ENCODE data around the gene AFAP1L1. TPM values are rescaled to one million over a fixed set of nuclear protein-coding genes. Genes with fewer than 3 reads are reported as not detected.

Gene AFAP1L1
- total and polyA plus RNA-seq, 2 donors (not counting 3 experiments of a cell fraction or from before 2014, with no cell fraction given): 7.9 to 73.2 TPM

DNA sequence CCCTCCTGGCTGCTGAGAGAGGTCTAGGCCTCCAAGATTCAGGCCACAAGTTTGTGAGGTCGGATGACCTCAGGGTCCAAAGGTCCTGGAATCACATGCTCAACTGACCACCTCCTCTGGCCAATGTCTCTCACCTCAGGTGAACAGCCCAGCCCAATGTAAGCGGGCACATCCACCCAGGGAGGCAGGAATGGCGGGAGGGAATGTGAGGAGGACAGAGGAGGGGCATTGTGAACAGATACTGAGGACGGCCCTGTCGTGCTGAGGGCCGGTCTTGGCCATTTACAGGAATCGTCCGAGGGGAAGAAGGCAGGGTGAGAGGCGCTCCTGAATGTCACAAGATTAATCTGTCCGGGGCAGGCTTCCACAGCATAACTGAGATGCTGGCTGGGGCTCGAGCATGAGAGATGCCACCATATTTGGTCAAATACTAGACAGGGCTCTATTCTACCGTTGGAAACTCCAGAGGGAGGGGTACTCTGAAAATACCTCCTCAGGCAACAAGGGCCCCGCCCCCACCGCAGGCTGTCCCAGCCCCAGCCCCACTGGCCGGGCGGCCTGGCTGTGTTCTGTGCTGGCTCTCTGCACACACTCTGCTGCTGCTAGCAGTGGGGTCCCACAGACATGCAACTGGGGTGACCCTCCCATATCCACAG is 108.9 kb downstream of the AFAP1L1 start:
- TF ChIP-seq MAX (IDR thresholded peaks at IDR 0.05; ENCODE audit: insufficient read depth, insufficient read length): no peak
- intact Hi-C loops (cut with micrococcal nuclease): no loop called here
- Histone ChIP-seq H3K9me1 (replicated peaks; ENCODE audit: control insufficient read depth, extremely low read depth, insufficient read depth, low read length) (no peaks in the 10 kb centered on the region), H4K20me1 (replicated peaks; ENCODE audit: control insufficient read depth, extremely low read depth, insufficient read depth, low read length) (no peaks in the 10 kb centered on the region), H3K9me3 (replicated peaks; ENCODE audit: control insufficient read depth, insufficient read depth, low read length) (no peaks in the 10 kb centered on the region), H3K79me2 (ENCODE audit: control insufficient read depth, insufficient read depth, low read length) (no peaks in the 10 kb centered on the region), H3K36me3 (ENCODE audit: control insufficient read depth in 2 of 2, extremely low read depth in 1 of 2, insufficient read depth in 2 of 2, low read length in 2 of 2) (no peaks in the 10 kb centered on the region), H2AFZ (ENCODE audit: low read depth, low read length) (no peak overlapping the region), H3K9ac (replicated peaks; ENCODE audit: extremely low read depth, insufficient read depth, low read length) (no peak overlapping the region), H3K4me3 (replicated peaks in 1 of 3; ENCODE audit: insufficient read depth in 1 of 3, low read depth in 1 of 3, low read length in 3 of 3) (no peak overlapping the region), H3K27ac (ENCODE audit: insufficient read depth, low read depth, low read length) (no peak overlapping the region), H3K27me3 (ENCODE audit: control insufficient read depth in 2 of 2, insufficient read depth in 2 of 2, low read length in 2 of 2) (no peaks in the 10 kb centered on the region), H3K4me2 (ENCODE audit: insufficient read depth, low read length) (no peak overlapping the region), H3K4me1 (ENCODE audit: control insufficient read depth, extremely low read depth, insufficient read depth, low read length) (no peaks in the 10 kb centered on the region)
- BruUV-seq (replicated peaks): no TSS peak
- ChIA-PET POLR2A (no interaction called here), CTCF (interaction anchor here (0.9 to 4.5 kb wide), 15 partner anchors 7 to 238 kb away, joined by 3 to 79 read pairs (median 10); no protein-coding TSS in a partner anchor)
- FAIRE-seq: no peak
- no peak for DNase-seq (ENCODE audit: low read depth, low spot score)
- dilution Hi-C loops (cut with MboI; ENCODE audit: extremely low pct_ligation_motif_present, low sequenced_read_pairs): no loop called here

GRCh38 chr5:149381261-149381985 is 109.8 kb downstream of the AFAP1L1 start:
- no TSS peak for BruUV-seq (replicated peaks)
- intact Hi-C loops (cut with micrococcal nuclease): no loop called here
- no peaks in the 10 kb centered on the region for H3K27me3 ChIP-seq (ENCODE audit: control insufficient read depth in 2 of 2, insufficient read depth in 2 of 2, low read length in 2 of 2)
- no peak overlapping the region for H3K9ac ChIP-seq (replicated peaks; ENCODE audit: extremely low read depth, insufficient read depth, low read length)
- ChIA-PET POLR2A (no interaction called here), CTCF (interaction anchor here (0.6 to 4.5 kb wide), 17 partner anchors 8 to 237 kb away, joined by 3 to 79 read pairs (median 10); no protein-coding TSS in a partner anchor)
- no peaks in the 10 kb centered on the region for H3K36me3 ChIP-seq (ENCODE audit: control insufficient read depth in 2 of 2, extremely low read depth in 1 of 2, insufficient read depth in 2 of 2, low read length in 2 of 2)
- H3K9me1 ChIP-seq (replicated peaks; ENCODE audit: control insufficient read depth, extremely low read depth, insufficient read depth, low read length): no peaks in the 10 kb centered on the region
- H3K27ac ChIP-seq (ENCODE audit: insufficient read depth, low read depth, low read length): no peak overlapping the region
- no peak overlapping the region for H3K4me2 ChIP-seq (ENCODE audit: insufficient read depth, low read length)
- H2AFZ ChIP-seq (ENCODE audit: low read depth, low read length): no peak overlapping the region
- H4K20me1 ChIP-seq (replicated peaks; ENCODE audit: control insufficient read depth, extremely low read depth, insufficient read depth, low read length): no peaks in the 10 kb centered on the region
- dilution Hi-C loops (cut with MboI; ENCODE audit: extremely low pct_ligation_motif_present, low sequenced_read_pairs): no loop called here
- H3K4me3 ChIP-seq (replicated peaks in 1 of 3; ENCODE audit: insufficient read depth in 1 of 3, low read depth in 1 of 3, low read length in 3 of 3): no peak overlapping the region
- FAIRE-seq (no peak), DNase-seq (ENCODE audit: low read depth, low spot score) (no peak)
- TF ChIP-seq MYC (IDR thresholded peaks at IDR 0.05; ENCODE audit: low read depth, low read length): no peak
- no peak for TF ChIP-seq POLR2A (IDR thresholded peaks at IDR 0.05; ENCODE audit: low read depth, low read length)
- TF ChIP-seq POLR2AphosphoS5 (IDR thresholded peaks at IDR 0.05; ENCODE audit: insufficient read depth, low read depth, low read length): no peak
- no peak for TF ChIP-seq FOS (IDR thresholded peaks at IDR 0.05; ENCODE audit: borderline replicate concordance, insufficient read depth, low read length)
- no peak for TF ChIP-seq EZH2 (IDR thresholded peaks at IDR 0.05; ENCODE audit: borderline replicate concordance, low read depth, low read length, severe bottlenecking)
- no peak for TF ChIP-seq GATA2 (IDR thresholded peaks at IDR 0.05; ENCODE audit: insufficient read depth, insufficient read length, low read depth, low read length)
- TF ChIP-seq CTCF (IDR thresholded peaks at IDR 0.05; ENCODE audit: extremely low read depth in 1 of 2, insufficient read depth in 1 of 2, low read depth in 1 of 2, low read length in 2 of 2): no peak
- TF ChIP-seq MAX (IDR thresholded peaks at IDR 0.05; ENCODE audit: insufficient read depth, insufficient read length): no peak
- TF ChIP-seq JUN (IDR thresholded peaks at IDR 0.05; ENCODE audit: borderline replicate concordance, insufficient read depth, insufficient read length, low read depth): no peak
- H3K79me2 ChIP-seq (ENCODE audit: control insufficient read depth, insufficient read depth, low read length): no peaks in the 10 kb centered on the region
- no peaks in the 10 kb centered on the region for H3K4me1 ChIP-seq (ENCODE audit: control insufficient read depth, extremely low read depth, insufficient read depth, low read length)
- no peaks in the 10 kb centered on the region for H3K9me3 ChIP-seq (replicated peaks; ENCODE audit: control insufficient read depth, insufficient read depth, low read length)
